CD14-positive monocyte (primary cell): ENCODE results near the gene PON1. TPM values are rescaled to one million over a fixed set of nuclear protein-coding genes. Genes with fewer than 3 reads are reported as not detected.

ENCODE experiments used
- DNase-seq, 3 donors: peaks; one replicate each; pipeline ENCODE4 v3.0.0-alpha.2; 2011 to 2022
- H2AFZ ChIP-seq: 2 replicates; pipeline ENCODE4 v1.6.0; 2012; ENCODE audit warnings: mild to moderate bottlenecking, low read depth, low read length, inconsistent platforms; ENCODE audit not compliant: insufficient read depth, poor library complexity, severe bottlenecking
- H3K27ac ChIP-seq, 2 donors: 1 replicate in 1 of 2; 2 replicates in 1 of 2; pipeline ENCODE4 v1.5.1; 2012 to 2013; ENCODE audit warnings: low read length in 2 of 2, control low read depth in 1 of 2, inconsistent platforms in 1 of 2, low read depth in 1 of 2, mild to moderate bottlenecking in 1 of 2
- H3K27me3 ChIP-seq, 2 donors: one replicate each; pipeline versions ENCODE4 v1.6.0 to v1.6.1; 2011 to 2013; ENCODE audit warnings: low read length in 2 of 2; ENCODE audit not compliant: control insufficient read depth in 2 of 2, insufficient read depth in 2 of 2
- H3K36me3 ChIP-seq, 2 donors: replicated peaks in 1 of 2; 1 replicate in 1 of 2; 2 replicates in 1 of 2; pipeline versions ENCODE4 v1.5.1 to v1.6.1; 2012 to 2013; ENCODE audit warnings: low read length in 2 of 2, control low read depth in 1 of 2, inconsistent platforms in 1 of 2, mild to moderate bottlenecking in 1 of 2; ENCODE audit not compliant: insufficient read depth in 2 of 2, control insufficient read depth in 1 of 2
- H3K4me1 ChIP-seq, 2 donors: 1 replicate in 1 of 2; 2 replicates in 1 of 2; pipeline versions ENCODE4 v1.5.1 to v1.6.1; 2012 to 2013; ENCODE audit warnings: low read length in 2 of 2, control low read depth in 1 of 2, inconsistent platforms in 1 of 2, mild to moderate bottlenecking in 1 of 2, moderate library complexity in 1 of 2; ENCODE audit not compliant: insufficient read depth in 2 of 2, control insufficient read depth in 1 of 2
- H3K4me2 ChIP-seq: replicated peaks from 2 replicates; pipeline ENCODE3; 2012; ENCODE audit warnings: low read length, moderate library complexity, mild to moderate bottlenecking; ENCODE audit not compliant: poor library complexity, severe bottlenecking; ENCODE audit errors: extremely low read depth
- H3K4me3 ChIP-seq, 3 experiments: fragments of 200-600 bp in 1 of 3; sonication (generic) in 1 of 3; replicated peaks in 1 of 3; 1 replicate in 2 of 3; 2 replicates in 1 of 3; pipeline ENCODE4 v1.5.1; 2011 to 2013; ENCODE audit warnings: low read length in 3 of 3, mild to moderate bottlenecking in 3 of 3, control low read depth in 2 of 3, low read depth in 2 of 3, inconsistent platforms in 1 of 3, moderate library complexity in 1 of 3
- H3K79me2 ChIP-seq: 2 replicates; pipeline ENCODE4 v1.6.0; 2012; ENCODE audit warnings: mild to moderate bottlenecking, control low read depth, inconsistent platforms, low read length, moderate library complexity; ENCODE audit not compliant: insufficient read depth
- H3K9ac ChIP-seq: 2 replicates; pipeline ENCODE4 v1.6.0; 2017; ENCODE audit warnings: low read length, mild to moderate bottlenecking; ENCODE audit not compliant: insufficient read depth, poor library complexity, severe bottlenecking
- H3K9me3 ChIP-seq, 2 donors: replicated peaks in 1 of 2; 1 replicate in 1 of 2; 2 replicates in 1 of 2; pipeline versions ENCODE4 v1.5.1 to v1.6.1; 2012 to 2013; ENCODE audit warnings: low read length in 2 of 2, control low read depth in 1 of 2; ENCODE audit not compliant: control insufficient read depth in 1 of 2, insufficient read depth in 1 of 2
- H4K20me1 ChIP-seq: 2 replicates; pipeline ENCODE4 v1.6.0; 2012; ENCODE audit warnings: mild to moderate bottlenecking, low read length, control low read depth, moderate library complexity; ENCODE audit not compliant: insufficient read depth
- H3K27ac Mint-ChIP-seq, 7 donors: one replicate each; pipeline ENCODE4 v1.8.0; 2020; ENCODE audit warnings: mild to moderate bottlenecking in 7 of 7, mixed read lengths in 7 of 7, moderate library complexity in 6 of 7, inconsistent platforms in 2 of 7
- H3K27me3 Mint-ChIP-seq, 3 donors: one replicate each; pipeline ENCODE4 v1.8.0; 2021 to 2022; ENCODE audit warnings: low read depth in 3 of 3, mild to moderate bottlenecking in 3 of 3, mixed read lengths in 3 of 3, moderate library complexity in 3 of 3, inconsistent platforms in 1 of 3
- H3K36me3 Mint-ChIP-seq, 2 donors: one replicate each; pipeline ENCODE4 v1.8.0; 2020; ENCODE audit warnings: mixed read lengths in 2 of 2, inconsistent platforms in 1 of 2, mild to moderate bottlenecking in 1 of 2
- H3K4me1 Mint-ChIP-seq: one replicate; pipeline ENCODE4 v1.8.0; 2020; ENCODE audit warnings: mild to moderate bottlenecking, mixed read lengths
- H3K4me3 Mint-ChIP-seq, 2 donors: one replicate each; pipeline ENCODE4 v1.8.0; 2020; ENCODE audit warnings: mild to moderate bottlenecking in 2 of 2, mixed read lengths in 2 of 2, moderate library complexity in 1 of 2
- H3K9me3 Mint-ChIP-seq, 7 donors: one replicate each; pipeline ENCODE4 v1.8.0; 2020 to 2022; ENCODE audit warnings: mixed read lengths in 7 of 7, mild to moderate bottlenecking in 6 of 7, moderate library complexity in 6 of 7, inconsistent platforms in 2 of 7
- WGBS: methylation state at CpG from one replicate; pipeline ENCODE4 v1.1.5; 2013; ENCODE audit warnings: missing lambda C conversion rate; ENCODE audit not compliant: insufficient coverage; 5-methylcytosine and 5-hydroxymethylcytosine counted together
- intact Hi-C, 2 donors: fragments of 100-400 bp; cut with micrococcal nuclease; formaldehyde crosslinking; loops; one replicate each; pipeline versions ENCODE4 v1.15.0 to v1.15.1; 2023
- polyA plus RNA-seq, 3 donors: library from polyadenylated mRNA; depleted of rRNA in 1 of 3; unstranded in 2 of 3; stranded (reverse) in 1 of 3; fragments of 300-500 nt in 2 of 3; fragments of >200 nt in 1 of 3; fragmentation: Illumina TruSeq in 2 of 3; gene quantifications; 1 replicate in 2 of 3; 2 replicates in 1 of 3; pipeline ENCODE4 v1.2.3, GENCODE V29; 2012 to 2021
- TF ChIP-seq, protein P1 (sequence below): fragments of 200-600 bp; IDR thresholded peaks from one replicate; pipeline ENCODE4 v1.8.0; 2022; ENCODE audit warnings: antibody characterized with exemption, mild to moderate bottlenecking

The PON1 gene
- polyA plus RNA-seq, 3 donors, result not detected

GRCh38 chr7:95321720-95322119 is 2.6 kb downstream of the PON1 start:
- H3K27ac Mint-ChIP-seq, result no peak overlapping the region
- H3K9me3 Mint-ChIP-seq, result peaks cover 0 to 6% (median 2%) of the 10 kb centered on the region in 7 donors
- no peaks in the 10 kb centered on the region for H3K27me3 ChIP-seq

DNA sequence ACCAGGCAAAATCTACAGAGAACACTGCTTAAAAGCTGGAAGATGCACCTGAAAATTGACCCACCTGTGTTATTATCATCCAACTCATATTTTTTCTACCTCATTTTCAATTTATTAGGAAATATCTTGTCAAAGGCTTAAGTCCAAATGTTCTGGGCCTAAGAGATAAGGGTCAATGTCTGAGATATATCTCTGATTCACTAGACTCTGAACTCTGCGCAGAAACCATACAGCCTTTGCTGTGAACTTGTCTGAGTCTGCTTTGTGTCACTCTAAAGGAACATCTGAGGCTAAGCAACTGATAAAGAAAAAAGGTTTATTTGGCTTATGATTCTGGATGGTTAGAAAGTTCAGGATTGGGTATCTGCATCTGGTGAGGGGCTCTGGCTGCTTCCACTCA is 3.7 kb downstream of the PON1 start:
- WGBS, result 100% methylated on average over 1 of the region's 1 CpG
- peaks cover 0 to 2% (median 1%) of the 10 kb centered on the region in 3 donors for H3K27me3 Mint-ChIP-seq
- no peak for DNase-seq
- no peak overlapping the region for H3K4me2 ChIP-seq
- no peaks in the 10 kb centered on the region for H3K27me3 ChIP-seq
- no peaks in the 10 kb centered on the region for H3K79me2 ChIP-seq
- no peak overlapping the region for H3K4me3 Mint-ChIP-seq
- no peaks in the 10 kb centered on the region for H3K4me1 ChIP-seq
- H3K27ac ChIP-seq, result no peak overlapping the region
- intact Hi-C loops, result no loop called here
- H3K9me3 Mint-ChIP-seq, result peaks cover 0 to 4% (median 2%) of the 10 kb centered on the region in 7 donors
- no peaks in the 10 kb centered on the region for H3K4me1 Mint-ChIP-seq
- no peak overlapping the region for H3K9ac ChIP-seq
- TF ChIP-seq, protein P1, sequence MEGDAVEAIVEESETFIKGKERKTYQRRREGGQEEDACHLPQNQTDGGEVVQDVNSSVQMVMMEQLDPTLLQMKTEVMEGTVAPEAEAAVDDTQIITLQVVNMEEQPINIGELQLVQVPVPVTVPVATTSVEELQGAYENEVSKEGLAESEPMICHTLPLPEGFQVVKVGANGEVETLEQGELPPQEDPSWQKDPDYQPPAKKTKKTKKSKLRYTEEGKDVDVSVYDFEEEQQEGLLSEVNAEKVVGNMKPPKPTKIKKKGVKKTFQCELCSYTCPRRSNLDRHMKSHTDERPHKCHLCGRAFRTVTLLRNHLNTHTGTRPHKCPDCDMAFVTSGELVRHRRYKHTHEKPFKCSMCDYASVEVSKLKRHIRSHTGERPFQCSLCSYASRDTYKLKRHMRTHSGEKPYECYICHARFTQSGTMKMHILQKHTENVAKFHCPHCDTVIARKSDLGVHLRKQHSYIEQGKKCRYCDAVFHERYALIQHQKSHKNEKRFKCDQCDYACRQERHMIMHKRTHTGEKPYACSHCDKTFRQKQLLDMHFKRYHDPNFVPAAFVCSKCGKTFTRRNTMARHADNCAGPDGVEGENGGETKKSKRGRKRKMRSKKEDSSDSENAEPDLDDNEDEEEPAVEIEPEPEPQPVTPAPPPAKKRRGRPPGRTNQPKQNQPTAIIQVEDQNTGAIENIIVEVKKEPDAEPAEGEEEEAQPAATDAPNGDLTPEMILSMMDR, result no peak
- no peak overlapping the region for H2AFZ ChIP-seq
- no peak overlapping the region for H3K27ac Mint-ChIP-seq
- no peak overlapping the region for H3K4me3 ChIP-seq
- H4K20me1 ChIP-seq, result no peaks in the 10 kb centered on the region
- H3K36me3 Mint-ChIP-seq, result no peaks in the 10 kb centered on the region
- no peaks in the 10 kb centered on the region for H3K36me3 ChIP-seq
- no peaks in the 10 kb centered on the region for H3K9me3 ChIP-seq

More at GRCh38 chr7:95321720-95322119, 2.6 kb downstream of the PON1 start:
- no peak overlapping the region for H3K27ac ChIP-seq
- no peaks in the 10 kb centered on the region for H4K20me1 ChIP-seq
- no peak overlapping the region for H3K9ac ChIP-seq
- H3K36me3 ChIP-seq, result no peaks in the 10 kb centered on the region
- H2AFZ ChIP-seq, result no peak overlapping the region
- no peaks in the 10 kb centered on the region for H3K4me1 ChIP-seq
- WGBS, result no CpG with 5 or more reads among the region's 1 CpG
- intact Hi-C loops, result no loop called here
- Mint-ChIP-seq H3K27me3 (peaks cover 0 to 2% (median 1%) of the 10 kb centered on the region in 3 donors), H3K4me3 (no peak overlapping the region), H3K4me1 (no peaks in the 10 kb centered on the region), H3K36me3 (no peaks in the 10 kb centered on the region)
- no peaks in the 10 kb centered on the region for H3K79me2 ChIP-seq
- H3K4me2 ChIP-seq, result no peak overlapping the region
- TF ChIP-seq, protein P1, result no peak
- no peak for DNase-seq
- H3K9me3 ChIP-seq, result no peaks in the 10 kb centered on the region
- no peak overlapping the region for H3K4me3 ChIP-seq
